NCI-H1436 treated with DMSO at 0.1 percent for 48 hours (cell line): Measurements from ENCODE around the gene PTDSS2.
"Not testable (repeated sequence)": the region's sequence is repeated elsewhere in the genome, so short reads cannot be mapped to it uniquely, and the experiment has no call there.

Experiments
- DNase-seq: peaks from one replicate; lab custom pipeline; 2025; lab: John Stamatoyannopoulos, UW

PTDSS2 gene

GRCh38 chr11:449889-450808, at the start of gene PTDSS2:
TSS of gene PTDSS2 (plus strand) at chr11:450279. CDS start at chr11:450456, 177 bp downstream.
- DNase-seq: peak; percentile 79

- DNase-seq: not testable (repeated sequence)
Observed at GRCh38 chr11:401196-401595, 48.9 kb upstream of the PTDSS2 start.

- DNase-seq: no peak
Observed at GRCh38 chr11:403021-403760, 46.9 kb upstream of the PTDSS2 start.

GRCh38 chr11:403761-404431, 46.2 kb upstream of the PTDSS2 start:
- no peak for DNase-seq

- no peak for DNase-seq
Observed at GRCh38 chr11:404551-405264, 45.4 kb upstream of the PTDSS2 start.

GRCh38 chr11:405323-405953, 44.6 kb upstream of the PTDSS2 start:
- no peak for DNase-seq

GRCh38 chr11:405954-406795, 43.9 kb upstream of the PTDSS2 start:
- DNase-seq: no peak

- DNase-seq: no peak
Observed at GRCh38 chr11:406796-407650, 43.1 kb upstream of the PTDSS2 start.

- no peak for DNase-seq
Observed at GRCh38 chr11:407651-408123, 42.4 kb upstream of the PTDSS2 start.

GRCh38 chr11:408154-409007, 41.7 kb upstream of the PTDSS2 start:
- no peak for DNase-seq

GRCh38 chr11:409008-409599, 41.0 kb upstream of the PTDSS2 start:
- DNase-seq: no peak

- DNase-seq: no peak
Observed at GRCh38 chr11:409600-410483, 40.2 kb upstream of the PTDSS2 start.

GRCh38 chr11:410711-411110, 39.4 kb upstream of the PTDSS2 start:
- not testable (repeated sequence) for DNase-seq

- DNase-seq: not testable (repeated sequence)
Observed at GRCh38 chr11:411520-411919, 38.6 kb upstream of the PTDSS2 start.

- no peak for DNase-seq
Observed at GRCh38 chr11:412641-413119, 37.4 kb upstream of the PTDSS2 start.
